ENCODE measurements around the gene ABCC10.
"Not testable (repeated sequence)": the region's sequence is repeated elsewhere in the genome, so short reads cannot be mapped to it uniquely, and the experiment has no call there.

The ABCC10 gene

GRCh38 chr6:43476746-43477145, 49.4 kb downstream of the ABCC10 start:
- DNase-seq, result no peak

GRCh38 chr6:43477235-43478007, 50.1 kb downstream of the ABCC10 start, which contains the start of gene TJAP1:
Gene TJAP1, plus strand, starts transcription at chr6:43477570. Its CDS starts 21,432 bp downstream, at chr6:43499002.
- peak; percentile 87 for DNase-seq

GRCh38 chr6:43478008-43478372, 50.6 kb downstream of the ABCC10 start:
- no peak for DNase-seq

GRCh38 chr6:43481075-43481474, 53.7 kb downstream of the ABCC10 start:
- no peak for DNase-seq

- no peak for DNase-seq
These were observed 54.4 kb downstream of the ABCC10 start for GRCh38 chr6:43481591-43482236.

GRCh38 chr6:43488667-43489276, 61.4 kb downstream of the ABCC10 start:
- no peak for DNase-seq

- DNase-seq, result no peak
These were observed 62.1 kb downstream of the ABCC10 start for GRCh38 chr6:43489277-43490072.

- no peak for DNase-seq
These were observed 63.2 kb downstream of the ABCC10 start for GRCh38 chr6:43490523-43490939.

GRCh38 chr6:43491750-43492661, 64.7 kb downstream of the ABCC10 start:
- DNase-seq, result no peak

GRCh38 chr6:43492673-43493072, 65.3 kb downstream of the ABCC10 start:
- DNase-seq, result no peak

- no peak for DNase-seq
These were observed 65.9 kb downstream of the ABCC10 start for GRCh38 chr6:43493230-43493629.

- no peak for DNase-seq
These were observed 66.5 kb downstream of the ABCC10 start for GRCh38 chr6:43493833-43494232.

GRCh38 chr6:43494321-43494720, 67.0 kb downstream of the ABCC10 start:
- DNase-seq, result no peak

- no peak for DNase-seq
These were observed 67.4 kb downstream of the ABCC10 start for GRCh38 chr6:43494766-43495165.

- DNase-seq, result no peak
These were observed 68.1 kb downstream of the ABCC10 start for GRCh38 chr6:43495409-43495941.

GRCh38 chr6:43496370-43497128, 69.2 kb downstream of the ABCC10 start:
- DNase-seq, result peak; percentile 81

- DNase-seq, result no peak
These were observed 69.7 kb downstream of the ABCC10 start for GRCh38 chr6:43497129-43497396.

GRCh38 chr6:43497689-43498088, 70.3 kb downstream of the ABCC10 start:
- DNase-seq, result no peak

GRCh38 chr6:43498291-43498690, 71.0 kb downstream of the ABCC10 start:
- DNase-seq, result not testable (repeated sequence)

GRCh38 chr6:43499028-43499815, 71.9 kb downstream of the ABCC10 start:
- DNase-seq, result no peak

All from 8988T (cell line).